ENCODE data around the gene MADD. TPM values are rescaled to one million over a fixed set of nuclear protein-coding genes. Genes with fewer than 3 reads are reported as not detected.

MADD gene
- total RNA-seq, 1 donor: 23.7 TPM

DNA sequence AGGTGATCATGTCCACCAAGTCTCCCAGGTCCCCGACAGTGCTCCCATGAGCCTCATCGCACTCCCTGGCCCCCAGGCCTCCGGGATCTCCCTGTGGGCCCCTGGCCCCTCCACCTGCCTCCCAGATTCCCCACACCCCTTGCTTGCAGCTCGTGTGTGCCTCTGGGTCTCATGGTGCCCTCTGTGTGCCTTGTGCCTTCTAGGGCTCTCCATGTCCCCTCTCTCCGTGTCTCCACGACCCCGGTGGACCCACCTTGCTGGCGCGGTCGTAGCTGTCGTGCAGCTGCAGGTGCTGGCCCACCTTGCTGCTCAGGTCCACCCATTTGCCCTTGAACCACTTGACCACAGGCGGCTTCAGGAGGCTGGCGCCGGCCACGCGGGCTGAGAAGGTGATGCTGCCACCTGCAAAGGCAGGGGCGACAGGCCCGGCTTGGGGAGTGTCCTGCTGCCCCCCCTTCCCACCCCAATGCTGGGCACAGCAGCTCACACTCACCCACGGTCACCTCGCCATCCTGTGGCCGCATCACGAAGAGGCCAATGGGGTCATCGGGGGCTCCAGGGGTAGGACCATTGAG is 79.7 kb downstream of the MADD start:
- TF ChIP-seq CTCF (IDR thresholded peaks at IDR 0.05; ENCODE audit: insufficient read depth, low read length): no peak
- no peak for DNase-seq (ENCODE audit: low read depth)
- H3K4me3 ChIP-seq (ENCODE audit: low read depth, low read length): no peak overlapping the region

GRCh38 chr11:47350315-47350714 is 80.4 kb downstream of the MADD start:
- DNase-seq (ENCODE audit: low read depth): no peak
- TF ChIP-seq CTCF (IDR thresholded peaks at IDR 0.05; ENCODE audit: insufficient read depth, low read length): no peak

GRCh38 chr11:47351156-47352126 is 81.5 kb downstream of the MADD start:
- DNase-seq (ENCODE audit: low read depth): no peak
- no peak overlapping the region for H3K4me3 ChIP-seq (ENCODE audit: low read depth, low read length)
- TF ChIP-seq CTCF (IDR thresholded peaks at IDR 0.05; ENCODE audit: insufficient read depth, low read length): no peak

More at GRCh38 chr11:47350315-47350714, 80.4 kb downstream of the MADD start:
- no peak overlapping the region for H3K4me3 ChIP-seq (ENCODE audit: low read depth, low read length)

GRCh38 chr11:47352556-47352955 is 82.6 kb downstream of the MADD start, which contains the start of gene MYBPC3:
TSS of gene MYBPC3 (minus strand) at chr11:47352702. CDS start at chr11:47352647, 55 bp downstream.
- TF ChIP-seq CTCF (IDR thresholded peaks at IDR 0.05; ENCODE audit: insufficient read depth, low read length): no peak
- no peak for DNase-seq (ENCODE audit: low read depth)
- no peak within 1 kb of the TSS for H3K4me3 ChIP-seq (ENCODE audit: low read depth, low read length)

DNA sequence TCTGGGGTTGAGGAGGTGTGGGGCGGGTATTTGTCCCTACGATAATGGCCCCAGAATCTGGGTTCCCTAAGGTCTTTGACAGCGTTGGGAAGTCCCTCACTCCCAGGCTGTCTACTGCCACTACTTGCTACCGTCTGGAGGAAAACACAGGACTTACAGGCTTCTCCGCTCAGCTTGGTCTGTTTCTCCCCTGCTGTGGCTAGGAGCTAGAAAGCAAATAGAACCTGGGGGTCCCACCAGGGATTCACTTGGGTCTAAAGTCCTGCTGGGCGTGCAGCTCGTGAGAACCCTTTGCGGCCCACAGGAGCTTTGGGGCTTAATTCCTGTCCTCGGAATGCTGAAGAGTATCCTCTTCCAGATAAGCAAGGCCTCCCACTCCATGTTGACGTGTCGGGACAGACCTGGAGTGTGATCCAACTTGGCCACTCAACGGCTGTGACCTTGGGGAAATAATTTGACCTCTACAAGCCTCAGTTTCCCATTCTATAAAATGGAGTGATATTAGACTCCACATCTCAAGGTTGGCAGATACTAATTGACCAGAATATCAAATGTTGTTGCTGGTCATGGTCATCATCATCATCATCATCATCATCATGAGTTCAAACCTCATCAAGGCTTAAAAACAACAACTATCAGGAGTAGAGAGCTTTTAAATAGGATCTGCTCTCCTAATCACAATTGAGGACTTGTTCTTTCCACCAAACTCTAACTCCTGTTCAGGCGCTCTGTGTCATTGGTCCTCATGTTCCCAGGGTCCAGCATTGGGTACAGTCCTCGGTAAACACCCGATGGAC is 84.2 kb downstream of the MADD start:
- DNase-seq (ENCODE audit: low read depth): no peak
- no peak overlapping the region for H3K4me3 ChIP-seq (ENCODE audit: low read depth, low read length)
- TF ChIP-seq CTCF (IDR thresholded peaks at IDR 0.05; ENCODE audit: insufficient read depth, low read length): no peak

DNA sequence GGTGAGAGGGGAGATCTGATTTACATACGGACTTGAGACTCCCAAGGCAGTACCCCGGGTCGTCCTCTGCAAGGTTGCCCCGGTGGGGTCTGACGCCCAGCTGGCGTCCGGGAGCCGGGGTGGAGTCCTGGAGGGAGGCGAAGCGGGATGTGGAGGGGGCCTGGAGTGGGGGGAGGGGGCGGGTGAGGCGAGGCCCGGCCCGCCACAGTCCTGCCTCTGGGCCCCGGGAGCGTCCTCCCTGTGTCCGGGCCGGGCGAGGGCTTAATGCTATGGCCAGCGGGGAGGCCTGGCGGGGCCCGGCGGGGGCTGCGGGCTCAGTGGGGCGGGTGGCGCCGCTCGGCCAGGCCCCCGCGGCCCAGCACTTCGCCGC is 85.0 kb downstream of the MADD start:
- peak overlapping the region; percentile 37 for H3K4me3 ChIP-seq (ENCODE audit: low read depth, low read length)
- TF ChIP-seq CTCF (IDR thresholded peaks at IDR 0.05; ENCODE audit: insufficient read depth, low read length): no peak
- DNase-seq (ENCODE audit: low read depth): no peak
